ENCODE measurements around the gene LCA5.
A peak's percentile ranks its signal among the peaks of the same experiment; 100 is the strongest.
"Not testable (repeated sequence)": the region's sequence is repeated elsewhere in the genome, so short reads cannot be mapped to it uniquely, and the experiment has no call there.

The LCA5 gene

GRCh38 chr6:79536954-79537747, at the start of gene LCA5:
TSS of gene LCA5 (minus strand) at chr6:79537430. CDS start at chr6:79518894, 18,536 bp downstream.
- DNase-seq = peak; percentile 89 to 90

DNA sequence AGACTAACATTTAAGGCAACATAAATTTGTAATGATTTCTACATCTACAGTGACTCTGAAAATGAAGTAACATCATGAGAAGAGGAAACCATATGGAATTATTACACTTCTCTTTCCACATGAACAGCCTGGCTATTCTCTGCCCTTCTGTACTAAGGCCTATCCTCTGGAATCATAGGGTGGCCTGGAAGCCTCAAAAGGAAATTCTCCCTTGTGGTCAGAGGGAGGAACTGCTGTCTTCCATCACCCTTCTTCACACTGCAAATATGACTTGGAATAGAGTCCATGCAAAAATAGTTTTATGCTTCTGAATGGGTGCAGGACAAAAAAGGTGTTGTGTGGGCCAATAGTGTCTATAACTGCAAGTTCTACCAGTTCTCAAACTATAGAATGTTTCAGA, 49.3 kb upstream of the LCA5 start:
- no peak for DNase-seq

- no peak for DNase-seq
Observed at GRCh38 chr6:79584332-79584731, 47.1 kb upstream of the LCA5 start.

- not testable (repeated sequence) for DNase-seq
Observed at GRCh38 chr6:79577926-79578325, 40.7 kb upstream of the LCA5 start.

GRCh38 chr6:79574630-79575225, 37.5 kb upstream of the LCA5 start:
- no peak for DNase-seq

- DNase-seq = no peak
Observed at GRCh38 chr6:79574174-79574573, 36.9 kb upstream of the LCA5 start.

DNA sequence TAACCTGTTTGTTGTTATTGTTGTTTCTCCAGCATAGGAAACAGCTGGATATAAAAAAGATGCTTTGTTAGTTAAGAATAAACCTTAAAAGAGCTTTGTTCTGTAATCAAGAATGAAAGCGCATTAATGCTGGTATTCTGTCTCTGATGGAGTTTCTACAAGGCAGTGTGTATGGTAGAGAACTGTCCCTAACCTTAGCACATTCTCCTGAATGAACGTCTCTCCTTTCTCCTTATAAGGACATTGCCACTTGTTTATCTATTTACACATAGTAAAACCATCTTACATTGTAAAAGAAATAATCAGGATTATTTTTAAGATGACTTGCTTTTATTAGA, 33.8 kb upstream of the LCA5 start:
- no peak for DNase-seq

DNA sequence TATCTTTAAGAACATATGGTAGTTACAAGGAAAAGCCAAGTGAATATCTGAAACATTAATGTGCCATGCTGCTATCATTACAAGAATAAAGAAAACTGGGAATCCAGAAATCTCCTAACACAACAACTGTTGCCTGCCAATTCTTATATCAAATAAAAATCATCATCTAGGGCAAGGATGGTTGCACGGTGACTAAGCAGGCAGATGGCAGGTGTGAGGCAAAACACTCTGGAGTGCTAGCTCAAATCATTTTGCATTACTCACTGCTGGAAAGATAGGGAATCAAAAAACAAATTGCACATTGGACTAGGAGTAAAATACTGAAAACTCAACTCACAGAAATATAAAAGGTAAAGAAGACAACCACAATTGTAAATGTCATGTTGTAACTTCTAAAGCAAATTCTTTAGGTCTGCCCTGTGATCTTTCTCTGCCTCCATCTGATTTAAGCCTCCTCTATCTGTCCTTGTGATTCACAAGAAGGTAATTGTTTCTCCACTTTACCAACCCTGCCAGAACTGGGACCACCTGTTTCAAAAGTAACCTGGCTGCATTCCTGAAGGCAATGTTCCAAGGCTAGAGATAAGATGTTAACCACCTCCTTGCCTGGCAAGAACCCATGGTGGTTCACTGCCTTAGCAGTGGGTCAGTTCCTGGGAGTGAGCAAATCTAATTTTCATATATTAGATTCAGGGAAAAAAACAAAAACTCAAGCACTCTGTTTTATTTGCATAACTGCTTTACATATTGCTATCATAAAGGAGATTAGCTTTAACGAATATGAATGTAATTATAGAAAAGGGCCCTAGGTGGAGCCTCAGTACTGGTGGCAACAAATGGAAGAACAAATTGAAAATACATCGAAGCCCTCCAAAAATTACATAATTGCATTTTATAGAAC, 33.1 kb upstream of the LCA5 start:
- peak in 1 of 2 donors; percentile 6 for DNase-seq

DNA sequence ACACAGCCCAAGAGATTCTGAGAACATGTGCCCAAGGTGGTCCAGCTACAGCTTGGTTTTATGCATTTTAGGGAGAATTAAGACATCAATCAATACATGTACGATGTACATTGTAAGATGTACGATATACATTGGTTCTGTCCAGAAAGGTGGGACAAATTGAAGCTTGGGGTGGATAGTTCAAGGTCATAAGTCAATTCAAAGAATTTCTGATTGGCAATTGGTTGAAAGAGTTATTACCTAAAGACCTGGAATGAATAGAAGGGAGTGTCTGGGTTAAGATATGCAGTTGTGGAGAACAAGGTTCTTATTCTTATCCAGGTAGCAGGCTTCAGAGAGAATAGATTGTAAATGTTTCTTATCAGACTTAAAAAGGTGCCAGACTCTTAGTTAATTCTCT, 31.8 kb upstream of the LCA5 start:
- DNase-seq = no peak

DNA sequence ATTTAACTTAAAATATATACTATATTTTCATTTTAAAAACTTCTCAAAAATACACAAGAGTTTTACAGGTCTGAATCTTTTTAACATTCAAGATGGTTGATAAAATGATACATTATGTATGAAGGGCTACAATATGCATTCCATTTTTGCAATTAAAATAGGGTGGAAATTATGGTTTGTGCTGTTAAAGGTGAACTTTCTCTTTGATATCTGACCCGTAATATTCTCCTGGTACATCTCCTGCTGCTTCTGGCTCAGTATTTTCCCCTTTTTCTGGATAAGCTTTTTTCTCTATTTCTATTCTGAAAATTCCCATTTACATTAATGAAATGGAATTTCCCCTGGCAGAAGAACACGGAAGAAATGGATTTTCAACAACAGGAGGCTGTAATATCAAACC, 27.4 kb upstream of the LCA5 start:
- no peak for DNase-seq

GRCh38 chr6:79559706-79560105, 22.5 kb upstream of the LCA5 start:
- no peak for DNase-seq

GRCh38 chr6:79557673-79558467, 20.6 kb upstream of the LCA5 start:
- DNase-seq = no peak

GRCh38 chr6:79554305-79554704, 17.1 kb upstream of the LCA5 start:
- no peak for DNase-seq

DNA sequence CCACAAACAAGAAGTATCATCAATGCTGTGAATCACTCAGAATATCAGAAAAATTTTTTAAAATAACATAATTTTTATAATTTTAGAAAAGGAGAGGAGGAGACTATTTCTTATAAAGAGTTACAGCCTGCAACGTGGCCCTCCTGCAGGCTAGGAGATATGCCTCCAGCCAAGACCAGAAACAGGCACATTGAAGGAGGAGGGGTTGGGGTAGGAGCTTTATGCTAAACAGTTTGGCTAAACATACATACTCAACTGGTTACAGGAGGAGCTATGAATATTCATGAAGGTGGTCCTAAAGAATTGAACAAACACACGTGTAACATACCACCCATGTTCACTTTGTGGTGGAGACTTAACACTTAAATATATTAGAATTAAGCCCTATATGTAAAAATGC, 14.2 kb upstream of the LCA5 start:
- no peak for DNase-seq

- no peak for DNase-seq
Observed at GRCh38 chr6:79548304-79548703, 11.1 kb upstream of the LCA5 start.

DNA sequence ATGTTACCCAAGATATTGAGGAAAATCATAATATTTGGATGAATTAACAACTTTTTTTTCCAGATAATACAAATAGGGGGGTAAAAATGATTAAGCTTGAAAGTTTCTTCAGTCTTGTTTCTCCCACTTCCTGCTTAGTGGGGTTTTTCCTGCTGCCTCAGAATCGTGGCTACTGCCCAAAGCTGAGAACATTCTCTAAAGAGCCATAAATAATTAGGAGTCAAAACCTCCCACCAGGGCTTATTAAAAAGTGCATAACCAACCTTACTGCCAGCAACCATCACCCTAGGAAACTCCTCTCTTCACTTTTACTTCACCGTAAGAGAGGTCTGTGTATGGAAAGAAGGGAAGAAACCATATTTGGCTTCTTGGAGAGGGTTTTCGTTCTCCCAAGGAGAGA, 9.0 kb upstream of the LCA5 start:
- no peak for DNase-seq

DNA sequence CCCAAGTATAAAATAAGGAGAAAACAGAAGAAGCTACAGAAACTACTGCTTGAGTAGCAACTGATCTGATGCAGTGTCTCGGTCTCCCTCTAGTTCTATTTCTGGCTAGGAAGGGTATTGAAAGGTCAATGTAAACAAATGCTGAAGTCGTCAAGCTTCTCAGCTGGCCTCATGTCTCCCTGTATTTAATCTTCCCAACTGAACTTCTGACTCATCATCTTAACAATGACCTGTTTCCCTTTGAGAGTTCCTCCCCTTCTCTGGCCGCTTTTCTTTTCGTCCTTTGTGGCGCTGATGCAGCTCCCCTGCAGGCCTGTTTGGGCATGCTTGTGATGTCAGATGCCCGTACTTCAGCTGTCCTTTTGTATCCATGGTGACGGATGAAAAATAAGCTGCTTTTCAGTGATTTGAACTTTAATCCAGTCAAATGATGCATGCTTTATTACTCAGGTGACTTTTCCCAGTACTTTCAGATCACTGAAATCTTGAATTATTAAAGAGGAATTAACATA, 7.8 kb upstream of the LCA5 start:
- DNase-seq = peak; percentile 19 to 97

GRCh38 chr6:79544299-79544927, 7.2 kb upstream of the LCA5 start:
- no peak for DNase-seq

DNA sequence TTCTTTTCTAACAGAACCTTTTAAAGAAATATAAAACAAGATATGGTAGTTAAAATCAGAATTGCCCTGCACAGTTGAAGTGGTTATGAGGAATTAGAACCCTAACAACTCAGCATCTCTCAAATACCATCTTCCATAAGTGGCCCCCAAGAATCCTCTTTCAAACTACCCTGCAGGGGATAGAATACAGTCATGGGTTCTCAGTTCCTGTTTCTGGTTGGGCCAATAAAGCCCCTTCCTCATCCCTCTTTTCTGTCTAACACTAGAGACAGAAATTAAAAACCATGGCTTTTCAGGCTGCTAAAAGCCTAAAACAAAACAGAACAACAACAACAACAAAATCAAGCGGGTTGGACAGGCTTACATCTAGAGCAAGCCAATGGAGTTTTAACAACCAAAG, 6.7 kb upstream of the LCA5 start:
- no peak for DNase-seq

DNA sequence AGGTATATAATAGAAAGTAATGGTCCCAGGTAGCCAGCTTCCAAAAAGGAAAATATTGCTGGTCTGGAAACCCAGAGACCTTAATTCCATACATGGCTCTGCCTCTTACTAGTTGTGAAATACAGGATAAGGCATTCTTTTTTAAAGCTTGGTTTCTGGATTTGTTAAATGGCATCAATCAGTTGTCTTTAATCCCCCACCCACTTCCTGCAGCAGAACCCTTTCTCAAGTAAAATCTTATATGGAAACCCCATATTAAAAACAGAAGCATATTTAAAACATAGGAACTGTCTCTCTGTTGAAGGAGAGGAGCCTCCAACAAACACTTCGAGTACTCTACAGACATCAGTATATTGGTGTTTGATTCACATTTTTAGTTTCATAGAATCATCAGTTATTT, 6.2 kb upstream of the LCA5 start:
- DNase-seq = no peak

- no peak for DNase-seq
Observed at GRCh38 chr6:79538106-79538971, 1.1 kb upstream of the LCA5 start.
